HG02884 (cell line): ENCODE results near the gene GLCE.
"Not testable (repeated sequence)": the region's sequence is repeated elsewhere in the genome, so short reads cannot be mapped to it uniquely, and the experiment has no call there.

Source experiments
- ATAC-seq: cut with Tn5 transposase; IDR thresholded peaks from one replicate; pipeline ENCODE4 v1.9.1; 2021; ENCODE audit warnings: mild to moderate bottlenecking, moderate library complexity; ENCODE audit not compliant: unreplicated experiment

GLCE gene

DNA sequence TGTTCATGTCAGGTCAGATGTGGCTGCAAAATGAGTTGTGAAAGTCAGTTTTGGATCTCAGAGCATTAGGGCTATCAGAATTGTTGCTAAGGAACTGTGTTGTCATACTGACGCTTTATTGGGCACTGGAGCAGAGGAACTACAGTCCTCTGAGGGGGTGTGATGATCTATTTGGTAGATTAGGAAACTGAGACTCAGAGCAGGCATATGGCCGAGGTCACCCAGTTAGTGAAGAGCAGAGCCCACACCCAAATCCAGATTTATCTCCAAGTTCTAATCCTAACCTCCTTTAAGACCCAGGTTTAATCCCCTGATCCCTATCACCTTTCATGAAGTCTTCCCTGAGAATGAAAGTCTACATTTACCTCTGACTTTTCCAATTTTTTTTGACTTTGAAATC, 25.6 kb upstream of the GLCE start:
- no peak for ATAC-seq

DNA sequence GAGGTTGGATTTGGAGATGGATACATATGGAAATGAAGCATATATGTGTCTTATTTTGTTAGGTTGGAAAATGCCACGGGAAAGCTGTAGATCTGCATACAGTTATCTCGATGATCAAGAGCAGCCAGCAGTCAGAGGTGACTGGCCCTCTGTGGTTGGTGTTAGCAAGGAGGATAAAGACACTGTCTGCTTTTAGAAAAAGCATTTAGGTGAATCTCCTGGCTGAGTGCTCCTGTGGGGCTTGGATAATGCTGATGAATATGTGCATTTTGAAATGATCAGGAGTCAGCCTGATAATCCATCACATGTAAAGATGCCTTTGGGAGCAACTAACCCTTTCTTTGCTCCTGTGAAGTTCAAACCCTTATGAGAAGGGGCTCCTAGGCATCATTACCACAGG, 24.9 kb upstream of the GLCE start:
- ATAC-seq, result no peak

GRCh38 chr15:69138963-69139362, 21.5 kb upstream of the GLCE start:
- no peak for ATAC-seq

- no peak for ATAC-seq
Measured at GRCh38 chr15:69140306-69140705, 20.1 kb upstream of the GLCE start.

DNA sequence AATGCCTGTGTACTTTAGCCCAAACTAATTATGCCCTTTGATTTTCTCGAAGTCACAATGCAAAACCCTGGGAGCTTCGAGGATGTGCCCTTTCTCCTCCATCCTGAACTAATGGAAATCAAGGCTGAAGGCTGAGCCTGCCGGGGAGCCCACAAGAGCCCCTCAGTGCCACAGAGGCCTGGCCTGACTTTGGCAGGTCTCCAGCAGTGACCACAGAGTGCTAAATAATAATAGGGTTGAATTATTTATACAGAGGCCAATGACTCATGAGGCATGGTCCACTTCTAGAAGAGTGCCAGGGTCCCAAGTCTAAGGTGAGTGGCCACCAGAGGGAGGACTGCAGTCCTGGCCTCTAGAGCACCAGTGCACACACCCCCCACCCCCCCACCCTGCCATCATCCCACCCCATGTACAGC, 19.1 kb upstream of the GLCE start:
- ATAC-seq, result no peak

DNA sequence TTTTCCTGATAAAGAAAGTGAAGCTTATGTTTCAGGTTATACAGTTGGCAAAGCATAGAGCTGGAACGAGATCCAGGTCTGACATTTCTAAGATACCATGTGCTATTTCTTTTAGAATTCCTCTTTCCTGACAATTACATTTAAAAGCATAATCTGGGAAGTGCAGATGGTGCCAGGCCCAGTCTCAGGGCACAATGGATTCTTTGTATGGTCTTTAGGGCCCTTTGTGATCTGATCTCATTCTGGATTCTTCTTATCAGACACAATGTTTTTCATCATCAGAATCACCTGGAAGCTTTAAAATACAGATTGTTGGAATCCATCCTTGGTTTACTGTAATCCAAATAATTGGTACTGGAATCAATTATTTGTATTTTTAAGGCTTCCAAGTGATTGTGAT, 18.6 kb upstream of the GLCE start:
- ATAC-seq, result no peak

- ATAC-seq, result no peak
Measured at GRCh38 chr15:69143756-69144436, 16.5 kb upstream of the GLCE start.

DNA sequence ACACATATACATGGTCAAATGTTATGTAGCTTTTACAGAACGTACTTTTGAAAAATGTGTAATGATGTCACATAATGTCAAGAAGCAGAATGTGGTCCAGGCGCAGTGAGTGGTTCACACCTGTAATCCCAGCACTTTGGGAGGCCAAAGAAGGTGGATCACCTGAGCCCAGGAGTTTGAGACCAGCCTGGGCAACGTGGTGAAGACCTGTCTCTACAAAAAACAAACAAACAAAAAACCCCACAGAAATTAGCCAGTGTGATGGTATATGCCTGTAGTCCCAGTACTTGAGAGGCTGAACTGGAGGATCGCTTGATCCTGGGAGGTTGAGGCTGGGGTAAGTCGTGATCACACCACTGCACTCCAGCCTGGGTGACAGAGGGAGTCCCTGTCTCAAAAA, 15.9 kb upstream of the GLCE start:
- ATAC-seq, result no peak

GRCh38 chr15:69145149-69145693, 15.2 kb upstream of the GLCE start:
- ATAC-seq, result no peak

GRCh38 chr15:69145694-69146492, 14.5 kb upstream of the GLCE start:
- ATAC-seq, result no peak

DNA sequence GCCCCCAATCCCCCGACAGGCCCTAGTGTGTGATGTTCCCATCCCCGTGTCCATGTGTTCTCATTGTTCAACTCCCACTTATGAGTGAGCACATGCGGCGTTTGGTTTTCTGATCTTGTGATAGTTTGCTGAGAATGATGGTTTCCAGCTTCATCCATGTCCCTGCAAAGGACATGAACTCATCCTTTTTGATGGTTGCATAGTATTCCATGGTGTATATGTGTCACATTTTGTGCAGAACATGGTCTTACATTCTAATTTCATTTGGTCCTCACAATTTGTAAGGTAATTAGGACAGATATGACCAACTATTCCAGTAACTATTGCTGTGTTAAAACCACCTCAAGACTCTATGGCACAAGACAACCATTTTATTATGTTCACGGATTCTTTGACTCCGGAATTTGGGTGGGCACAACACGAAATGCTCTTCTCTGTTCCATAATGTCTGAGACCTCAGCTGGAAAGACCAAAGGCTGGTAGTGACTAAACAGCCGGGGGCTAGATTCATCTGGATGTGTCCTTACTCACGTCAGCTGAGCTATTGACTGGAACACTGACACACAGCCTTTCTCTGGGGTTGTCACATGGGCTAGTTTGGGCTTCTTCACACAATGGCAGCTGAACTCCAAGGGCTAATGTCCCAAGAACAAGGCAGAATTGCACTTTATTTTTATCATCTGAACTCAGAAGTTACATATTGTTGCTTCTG, 13.6 kb upstream of the GLCE start:
- ATAC-seq, result no peak

GRCh38 chr15:69148465-69148864, 12.0 kb upstream of the GLCE start:
- no peak for ATAC-seq

DNA sequence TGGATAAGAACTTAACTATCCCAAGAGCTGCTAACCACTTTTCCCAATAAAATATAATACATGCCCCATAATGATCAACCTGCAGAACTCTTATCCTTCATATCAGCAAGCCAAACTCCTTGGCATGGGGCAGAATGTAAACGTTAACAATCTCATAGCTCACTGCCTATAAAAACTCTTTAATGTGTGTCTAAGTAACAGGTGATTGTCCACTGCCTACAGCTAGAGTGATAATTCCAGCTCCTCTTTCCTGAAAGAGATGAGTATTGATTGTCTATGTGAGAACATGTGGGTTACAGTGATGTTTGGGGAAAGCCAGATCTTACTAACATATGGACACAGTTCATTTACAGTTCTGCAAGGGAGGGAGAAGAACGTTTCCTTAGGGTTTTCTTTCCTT, 11.3 kb upstream of the GLCE start:
- no peak for ATAC-seq

DNA sequence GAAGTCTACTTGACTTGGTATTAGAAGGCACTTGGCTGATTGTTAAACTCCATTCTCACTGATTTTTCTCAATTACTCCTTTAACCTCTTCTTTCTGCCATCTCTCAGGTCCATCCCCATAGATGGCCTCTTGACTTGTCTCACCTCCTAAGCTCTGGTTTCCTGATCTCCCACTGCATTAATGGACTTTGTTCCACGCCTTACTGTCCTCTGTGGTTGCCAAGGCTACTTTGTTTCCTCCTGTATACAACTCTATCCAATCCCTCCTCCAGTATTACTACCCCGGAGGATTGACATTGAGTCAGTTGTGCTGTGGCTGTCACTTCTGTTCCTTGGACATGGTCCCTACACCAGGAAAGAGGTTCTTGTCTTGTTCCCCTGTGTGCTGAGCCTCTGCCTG, 10.6 kb upstream of the GLCE start:
- ATAC-seq, result no peak

DNA sequence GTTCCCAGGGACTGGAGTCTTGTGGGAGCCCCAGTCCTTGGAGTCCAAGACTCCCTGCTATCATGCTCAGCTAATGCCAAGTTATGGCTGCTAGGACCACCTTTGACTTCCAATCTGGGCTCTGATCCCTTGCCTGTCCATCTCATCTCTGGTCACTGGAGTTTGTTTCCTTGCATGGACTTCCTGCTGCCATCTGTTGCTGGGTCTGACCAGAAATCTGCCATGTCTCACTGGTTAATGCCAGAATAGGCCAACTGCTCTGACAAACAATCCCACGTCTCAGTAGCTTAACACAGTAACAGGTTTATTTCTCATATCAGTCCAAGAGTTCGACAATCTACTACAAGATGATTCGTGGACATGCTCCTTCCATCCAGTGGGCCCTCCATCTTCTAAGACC, 10.1 kb upstream of the GLCE start:
- ATAC-seq, result no peak

DNA sequence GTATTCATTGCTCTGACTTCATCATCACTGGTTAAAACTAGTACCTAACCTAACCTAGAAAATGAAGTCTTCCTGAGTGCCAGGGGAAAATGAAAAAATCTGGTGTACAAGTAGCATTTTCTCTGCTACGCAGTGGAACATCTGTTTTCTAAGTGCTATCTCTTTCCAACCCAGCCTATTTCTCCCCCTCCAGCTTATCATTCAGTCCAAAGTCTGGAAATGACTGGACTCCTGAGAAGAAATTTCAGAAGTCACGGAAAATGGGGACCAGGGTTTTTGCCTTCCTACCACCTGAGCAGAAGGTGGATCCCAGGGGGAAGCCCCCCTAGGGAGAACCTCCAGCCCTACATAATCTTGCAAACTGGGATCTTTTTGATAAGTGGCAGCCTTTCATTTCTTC, 9.6 kb upstream of the GLCE start:
- ATAC-seq, result no peak

GRCh38 chr15:69153046-69153445, 7.4 kb upstream of the GLCE start:
- no peak for ATAC-seq

DNA sequence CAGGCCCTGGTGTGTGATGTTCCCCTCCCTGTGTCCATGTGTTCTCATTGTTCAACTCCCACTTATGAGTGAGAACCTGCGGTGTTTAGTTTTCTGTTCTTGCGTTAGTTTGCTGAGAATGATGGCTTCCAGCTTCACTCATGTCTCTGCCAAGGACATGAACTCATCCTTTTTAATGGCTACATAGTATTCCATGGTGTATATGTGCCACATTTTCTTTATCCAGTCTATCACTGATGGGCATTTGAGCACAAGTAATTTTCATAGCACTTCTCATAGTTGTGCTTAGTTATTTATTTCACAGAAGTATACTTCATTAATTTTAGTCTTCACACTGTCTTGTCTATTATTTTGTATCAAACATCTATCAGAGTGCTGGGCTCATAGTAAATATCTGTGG, 6.8 kb upstream of the GLCE start:
- not testable (repeated sequence) for ATAC-seq

- no peak for ATAC-seq
Measured at GRCh38 chr15:69154078-69154477, 6.4 kb upstream of the GLCE start.

- no peak for ATAC-seq
Measured at GRCh38 chr15:69154684-69155083, 5.8 kb upstream of the GLCE start.

- ATAC-seq, result no peak
Measured at GRCh38 chr15:69156736-69157381, 3.6 kb upstream of the GLCE start.
